Stimulated activated CD4-positive, alpha-beta T cell treated with anti-CD3 and anti-CD28 coated beads, Interleukin-4, amount 100 ng/mL, for 4 hours (primary cell): ENCODE results near the gene LRRN4.
"Not testable (repeated sequence)": the region's sequence is repeated elsewhere in the genome, so short reads cannot be mapped to it uniquely, and the experiment has no call there.

Experiments
- DNase-seq, 2 experiments: peaks; one replicate each; pipeline ENCODE4 v3.0.0-alpha.2; 2020

Gene LRRN4

GRCh38 chr20:6058684-6059295, 4.9 kb upstream of the LRRN4 start:
- DNase-seq = no peak

GRCh38 chr20:6057691-6058090, 3.8 kb upstream of the LRRN4 start:
- no peak for DNase-seq

GRCh38 chr20:6057139-6057538, 3.3 kb upstream of the LRRN4 start:
- no peak for DNase-seq

- DNase-seq = no peak
Measured at GRCh38 chr20:6055981-6056569, 2.2 kb upstream of the LRRN4 start.

- no peak for DNase-seq
Measured at GRCh38 chr20:6055161-6055783, 1.4 kb upstream of the LRRN4 start.

GRCh38 chr20:6054689-6055051, 810 bp upstream of the LRRN4 start:
- DNase-seq = not testable (repeated sequence)

GRCh38 chr20:6053064-6053775, 640 bp downstream of the LRRN4 start:
- no peak for DNase-seq

GRCh38 chr20:6051505-6051904, 2.4 kb downstream of the LRRN4 start:
- DNase-seq = no peak

- no peak for DNase-seq
Measured at GRCh38 chr20:6048391-6048790, 5.5 kb downstream of the LRRN4 start.

- DNase-seq = no peak
Measured at GRCh38 chr20:6046432-6046831, 7.4 kb downstream of the LRRN4 start.

GRCh38 chr20:6045566-6045965, 8.3 kb downstream of the LRRN4 start:
- DNase-seq = no peak

- DNase-seq = no peak
Measured at GRCh38 chr20:6044115-6044514, 9.7 kb downstream of the LRRN4 start.

- DNase-seq = no peak
Measured at GRCh38 chr20:6041808-6042265, 12.0 kb downstream of the LRRN4 start.

- no peak for DNase-seq
Measured at GRCh38 chr20:6040958-6041807, 12.7 kb downstream of the LRRN4 start.

- no peak for DNase-seq
Measured at GRCh38 chr20:6040540-6040939, 13.3 kb downstream of the LRRN4 start.

GRCh38 chr20:6039766-6040165, 14.1 kb downstream of the LRRN4 start:
- no peak for DNase-seq

- DNase-seq = no peak
Measured at GRCh38 chr20:6038256-6038655, 15.6 kb downstream of the LRRN4 start.

- no peak for DNase-seq
Measured at GRCh38 chr20:6037082-6037481, 16.8 kb downstream of the LRRN4 start.

GRCh38 chr20:6036213-6036612, 17.6 kb downstream of the LRRN4 start:
- DNase-seq = no peak

GRCh38 chr20:6034134-6034969, 19.5 kb downstream of the LRRN4 start:
- no peak for DNase-seq

- DNase-seq = not testable (repeated sequence)
Measured at GRCh38 chr20:6032907-6033306, 21.0 kb downstream of the LRRN4 start.
